Omental fat pad (tissue), 4 donors: ENCODE results near the gene SPDYE2. TPM values are rescaled to one million over a fixed set of nuclear protein-coding genes. Genes with fewer than 3 reads are reported as not detected.
A peak's percentile ranks its signal among the peaks of the same experiment; 100 is the strongest.
"Not testable (repeated sequence)": the region's sequence is repeated elsewhere in the genome, so short reads cannot be mapped to it uniquely, and the experiment has no call there.

Experiments used
- ATAC-seq: fragments of 150-250 bp; one replicate; pipeline ENCODE4 v1.9.1; 2016; ENCODE audit warnings: mild to moderate bottlenecking, moderate library complexity; ENCODE audit not compliant: low FRiP score
- DNase-seq: peaks from one replicate; pipeline ENCODE4 v3.0.0-alpha.2; 2019; ENCODE audit warnings: low spot score
- total RNA-seq, 4 donors: library from RNA; depleted of rRNA; stranded (reverse); fragments of >200 nt; gene quantifications; one replicate each; pipeline ENCODE4 v1.1.0, GENCODE V29; 2016

The SPDYE2 gene, protein sequence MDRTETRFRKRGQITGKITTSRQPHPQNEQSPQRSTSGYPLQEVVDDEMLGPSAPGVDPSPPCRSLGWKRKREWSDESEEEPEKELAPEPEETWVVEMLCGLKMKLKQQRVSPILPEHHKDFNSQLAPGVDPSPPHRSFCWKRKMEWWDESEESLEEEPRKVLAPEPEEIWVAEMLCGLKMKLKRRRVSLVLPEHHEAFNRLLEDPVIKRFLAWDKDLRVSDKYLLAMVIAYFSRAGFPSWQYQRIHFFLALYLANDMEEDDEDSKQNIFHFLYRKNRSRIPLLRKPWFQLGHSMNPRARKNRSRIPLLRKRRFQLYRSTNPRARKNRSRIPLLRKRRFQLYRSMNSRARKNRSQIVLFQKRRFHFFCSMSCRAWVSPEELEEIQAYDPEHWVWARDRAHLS
- total RNA-seq, result not detected

DNA sequence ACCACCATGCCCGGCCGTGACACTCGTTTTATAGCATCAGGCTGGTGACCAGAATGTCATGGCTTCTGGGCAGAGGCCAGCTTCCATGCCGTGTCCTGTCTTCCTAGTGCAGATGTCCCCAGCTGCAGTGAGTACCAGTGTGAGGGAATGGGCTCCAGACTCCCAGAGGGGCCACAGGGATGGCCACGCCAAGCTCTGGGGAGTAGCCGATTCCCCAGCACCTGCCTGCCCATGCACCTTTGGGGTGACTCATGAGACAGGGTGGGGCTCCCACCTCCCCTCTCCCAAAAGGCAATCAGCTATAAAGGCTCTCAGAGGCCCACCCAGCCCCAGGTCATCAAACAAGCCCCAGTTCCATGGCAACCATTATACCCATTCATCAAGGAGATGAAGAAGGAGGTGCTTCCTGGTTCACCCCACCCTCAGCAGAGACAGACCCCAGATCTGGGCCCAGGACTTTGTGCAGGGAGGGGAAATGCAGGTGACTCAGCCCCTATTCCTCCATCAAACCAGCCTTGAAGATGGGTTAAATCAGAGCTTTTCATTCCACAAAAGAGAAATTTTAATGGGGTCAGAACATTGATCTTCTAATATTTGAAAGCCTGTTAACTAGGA lies at the start of gene SPDYE2:
TSS of gene SPDYE2 (plus strand) at position 419 of the 615 bp plus-strand sequence. CDS start 2,030 bp downstream, outside the sequence.
- not testable (repeated sequence) for DNase-seq, ATAC-seq

DNA sequence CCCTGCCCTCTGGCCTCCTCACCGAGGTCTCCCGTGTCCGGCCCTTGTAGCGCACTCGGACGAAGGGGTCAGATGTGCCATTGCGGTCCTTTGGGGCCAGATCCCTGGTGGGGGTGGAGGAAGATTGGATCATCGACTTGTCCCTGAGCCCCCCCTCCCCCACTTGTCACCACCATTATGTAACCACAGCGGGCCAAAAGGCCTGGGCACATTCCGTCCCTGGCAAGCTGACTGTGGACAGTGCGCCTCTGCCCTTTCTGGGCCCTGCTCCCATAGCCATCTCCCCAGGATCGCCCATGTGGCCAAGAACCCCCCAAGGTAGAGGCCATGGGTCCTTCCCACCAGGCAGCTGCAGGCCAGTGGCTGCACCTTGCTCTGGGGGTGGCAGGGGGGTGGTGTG lies 47.9 kb upstream of the SPDYE2 start:
- DNase-seq, ATAC-seq: not testable (repeated sequence)

DNA sequence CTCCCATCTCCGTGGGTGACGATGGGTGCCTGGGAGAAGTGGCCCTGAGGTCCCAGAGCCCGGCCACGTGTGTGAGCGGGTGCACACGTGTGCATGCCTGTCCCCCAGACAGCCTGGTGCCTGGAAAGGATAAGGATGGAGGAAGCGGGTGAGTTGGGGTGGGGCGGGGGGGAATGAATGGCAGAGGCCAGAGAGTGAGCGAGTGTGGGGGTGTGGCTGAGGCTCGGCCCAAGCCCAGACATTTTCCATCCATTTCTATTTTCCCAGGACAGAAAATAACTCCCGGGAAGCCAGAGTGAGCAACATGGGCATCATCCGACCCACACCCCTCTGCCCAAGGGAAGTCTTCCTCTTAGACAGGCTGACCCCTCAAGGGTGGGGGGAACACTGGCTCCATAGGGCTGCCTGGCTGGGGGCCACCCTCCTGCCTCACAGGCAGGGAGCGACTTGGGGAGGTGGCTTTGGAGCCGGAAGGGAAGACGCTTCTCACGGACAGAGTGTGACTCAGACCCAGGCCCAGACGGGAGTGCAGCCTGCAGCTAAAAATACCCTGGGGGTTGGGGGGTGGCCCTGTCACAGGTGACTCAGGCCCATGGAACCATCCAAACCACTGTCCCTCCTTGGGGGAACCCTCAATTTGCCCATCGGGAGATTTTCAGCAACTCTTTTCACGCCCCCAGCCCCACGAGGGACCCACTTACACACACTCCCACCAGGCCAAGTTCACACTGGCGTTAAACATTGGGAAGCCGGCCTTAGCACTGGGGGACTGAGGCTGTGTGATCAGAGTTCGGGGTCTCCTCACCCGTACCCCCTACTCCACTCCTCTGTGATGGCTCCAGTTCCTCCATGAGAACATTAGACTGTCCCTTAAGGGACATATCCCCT lies 45.5 kb upstream of the SPDYE2 start:
- ATAC-seq, result peak; percentile 61
- not testable (repeated sequence) for DNase-seq

DNA sequence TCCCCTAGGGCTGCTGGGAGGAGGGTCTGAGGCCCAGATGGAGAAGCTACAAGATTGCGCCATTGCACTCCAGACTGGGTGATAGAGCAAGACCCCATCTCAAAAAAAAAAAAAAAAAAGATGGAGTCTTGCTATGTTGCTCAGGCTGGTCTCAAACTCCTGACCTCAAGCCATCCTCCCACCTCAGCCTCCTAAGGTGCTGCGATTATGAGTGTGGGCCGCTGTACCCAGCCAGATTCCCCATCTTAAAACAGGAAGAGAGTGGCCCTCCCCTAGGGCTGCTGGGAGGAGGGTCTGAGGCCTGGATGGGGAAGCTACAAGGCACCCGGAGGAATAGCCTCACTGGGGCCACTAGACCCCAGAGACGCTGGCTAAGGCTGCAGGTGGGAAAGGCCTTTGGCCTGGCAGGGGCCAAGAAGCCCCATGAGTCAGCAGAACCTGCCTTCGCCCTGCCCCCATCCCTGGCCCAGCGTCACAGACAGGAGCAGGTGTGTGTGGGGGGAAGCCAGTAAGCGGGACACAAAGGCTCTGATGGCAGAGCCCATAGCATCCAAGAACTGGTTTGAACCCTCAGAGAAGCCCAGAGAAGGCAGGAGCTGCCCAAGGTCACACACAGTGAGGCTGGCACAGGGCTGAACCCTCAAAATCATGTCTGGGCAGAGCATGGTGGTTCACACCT lies 43.5 kb upstream of the SPDYE2 start:
- not testable (repeated sequence) for ATAC-seq
- DNase-seq, result peak; percentile 20

DNA sequence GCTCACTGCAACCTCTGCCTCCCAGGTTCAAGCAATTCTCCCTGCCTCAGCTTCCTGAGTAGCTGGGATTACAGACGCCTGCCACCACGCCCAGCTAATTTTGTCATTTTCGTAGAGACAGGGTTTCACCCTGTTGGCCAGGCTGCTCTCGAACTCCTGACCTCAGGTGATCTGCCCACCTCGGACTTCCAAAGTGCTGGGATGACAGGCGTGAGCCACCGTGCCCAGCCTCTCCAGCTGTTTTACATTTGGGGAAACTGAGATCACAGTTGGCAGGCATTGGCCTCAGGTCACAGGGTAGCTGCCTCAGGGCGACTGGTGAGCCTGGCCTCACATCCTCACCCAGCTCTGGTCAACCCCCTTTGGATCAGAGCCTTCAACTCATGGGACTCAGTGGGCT lies 40.5 kb upstream of the SPDYE2 start:
- DNase-seq, ATAC-seq: not testable (repeated sequence)

DNA sequence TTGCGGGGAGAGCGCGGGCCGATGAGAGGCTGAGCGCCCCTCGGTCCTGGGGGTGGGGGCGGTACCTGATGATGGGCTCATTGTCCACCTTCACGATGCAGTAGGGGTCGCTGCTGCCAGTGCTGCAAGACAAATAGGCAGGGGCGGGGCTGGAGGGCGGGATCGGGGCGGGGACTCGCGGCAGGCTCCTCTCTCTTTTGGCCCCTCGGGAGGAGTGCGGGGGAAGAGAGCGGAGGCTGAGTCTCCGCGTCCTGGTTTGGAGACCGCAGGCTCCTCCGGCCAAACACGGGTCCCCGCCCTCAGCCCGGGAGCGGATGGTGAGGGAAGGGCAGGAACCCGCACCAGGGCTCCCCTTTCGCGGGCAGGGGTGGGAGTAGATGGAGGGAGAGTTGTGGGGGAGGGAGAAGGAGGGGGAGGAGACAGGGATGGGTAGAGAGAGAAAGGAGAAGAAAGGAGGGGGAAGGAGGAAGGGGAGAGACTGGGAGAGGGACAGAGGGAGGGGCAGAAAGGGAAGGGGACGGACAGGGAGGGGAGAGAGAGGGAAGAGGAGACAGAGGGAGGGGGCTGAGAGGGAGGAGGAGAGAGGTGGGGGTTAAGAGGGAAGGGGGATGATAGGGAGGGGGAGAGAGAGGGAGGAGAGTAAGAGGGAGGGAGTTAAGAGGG lies 39.0 kb upstream of the SPDYE2 start:
- peak; percentile 71 for ATAC-seq
- DNase-seq, result not testable (repeated sequence)

DNA sequence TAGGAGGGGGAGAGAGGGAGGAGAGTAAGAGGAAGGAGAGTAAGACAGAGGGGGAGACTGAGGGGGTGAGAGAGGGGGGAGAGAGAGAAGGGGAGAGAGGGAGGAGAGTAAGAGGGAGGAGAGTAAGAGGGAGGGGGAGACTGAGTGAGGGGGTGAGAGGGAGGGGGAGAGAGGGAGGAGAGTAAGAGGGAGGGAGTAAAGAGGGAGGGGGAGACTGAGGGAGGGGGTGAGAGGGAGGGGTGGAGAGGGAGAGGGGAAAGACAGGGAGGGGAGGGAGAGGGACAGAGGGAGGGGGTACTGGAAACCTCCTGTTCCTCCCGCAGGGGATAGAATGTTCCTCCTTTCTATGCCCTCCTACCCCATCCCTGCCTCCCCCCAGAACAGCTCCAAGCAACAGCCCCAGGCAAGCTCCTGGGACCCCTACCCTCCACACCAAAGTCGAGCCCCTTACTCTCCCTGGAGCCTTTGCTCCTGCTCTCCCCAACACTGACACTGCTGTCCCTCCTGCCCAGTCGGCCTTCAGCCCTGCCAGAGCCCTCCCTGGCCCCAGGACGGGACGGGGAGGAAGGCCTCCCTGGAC lies 38.3 kb upstream of the SPDYE2 start:
- ATAC-seq (peak; percentile 12), DNase-seq (peak; percentile 17)

DNA sequence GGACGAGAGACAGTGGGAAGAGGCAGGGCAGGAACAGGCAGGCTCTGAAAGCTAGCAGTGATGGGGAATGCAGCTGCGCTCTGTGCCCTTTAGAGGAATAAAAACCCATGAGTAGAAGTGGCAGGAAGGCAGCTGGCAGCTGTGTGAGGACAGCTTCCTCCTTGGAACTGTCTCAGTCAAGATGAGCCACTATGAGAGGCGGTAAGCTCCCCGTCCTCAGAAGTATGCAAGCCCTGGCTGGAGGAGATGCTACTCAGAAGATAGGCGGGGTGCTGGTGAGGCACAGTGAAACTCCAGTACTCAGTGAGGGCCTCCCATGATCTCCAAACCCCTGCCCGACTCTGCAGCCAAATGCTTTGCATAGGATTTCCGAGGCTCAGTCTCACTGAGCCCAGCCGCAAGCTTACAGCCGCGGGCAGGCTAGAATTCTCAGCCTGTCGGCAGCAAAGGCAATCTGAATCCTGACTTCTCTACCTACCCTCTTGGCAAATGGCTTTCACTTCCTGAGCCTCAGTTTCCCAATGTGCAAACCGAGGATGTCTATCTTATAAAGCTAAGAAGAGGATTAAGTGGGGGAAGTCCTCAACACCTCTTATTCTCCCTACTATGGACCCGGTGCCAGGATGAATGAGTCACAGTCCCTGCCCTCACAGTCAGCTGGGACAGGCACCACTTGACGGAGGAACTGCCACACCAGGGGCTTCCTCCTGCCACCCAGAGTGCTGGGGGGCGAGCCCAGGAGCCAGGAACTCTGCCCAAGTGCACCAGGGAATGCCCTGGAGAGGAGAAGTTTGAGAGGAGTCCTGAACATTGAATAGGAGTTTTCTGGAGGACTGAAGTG lies 35.9 kb upstream of the SPDYE2 start:
- not testable (repeated sequence) for ATAC-seq, DNase-seq

DNA sequence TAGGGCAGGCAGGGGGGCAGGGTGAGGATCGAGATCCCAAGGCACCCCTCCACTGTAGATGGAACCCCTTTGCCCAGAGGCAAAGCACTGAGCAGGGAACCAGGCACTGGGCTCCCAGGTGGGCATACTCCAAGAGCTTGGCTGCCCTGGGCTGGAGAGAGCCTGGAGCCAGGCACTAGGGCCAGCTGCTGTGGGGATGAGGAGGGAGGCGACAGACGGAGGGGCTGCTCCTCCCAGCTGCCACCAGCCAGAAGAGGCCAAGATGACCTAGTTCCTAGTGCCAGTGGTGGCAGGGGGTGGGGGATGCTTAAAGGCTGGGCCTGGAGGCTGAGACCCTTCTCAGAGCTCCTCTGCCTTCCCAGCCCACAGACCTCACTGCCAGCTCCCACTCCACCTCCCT lies 35.1 kb upstream of the SPDYE2 start:
- not testable (repeated sequence) for ATAC-seq, DNase-seq

DNA sequence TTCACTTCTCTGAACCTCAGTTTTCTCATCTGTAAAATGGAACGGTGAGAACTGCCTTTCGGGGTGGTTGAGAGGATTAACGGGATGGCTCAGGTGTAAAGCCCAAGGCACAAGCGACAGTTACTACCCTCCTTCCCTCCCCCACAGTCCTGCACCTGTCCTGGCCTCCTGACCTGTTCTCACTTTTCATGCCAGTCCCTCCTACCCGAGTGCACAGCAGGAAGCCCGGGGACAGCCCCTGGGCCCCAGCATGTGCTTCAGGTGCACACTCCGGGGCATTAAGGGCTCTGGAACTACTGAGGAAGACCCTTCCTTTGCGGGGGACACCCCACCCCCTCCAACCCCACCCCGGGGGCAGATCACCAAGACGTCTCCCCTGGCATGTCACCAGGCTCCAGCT lies 34.1 kb upstream of the SPDYE2 start:
- DNase-seq, ATAC-seq: not testable (repeated sequence)

DNA sequence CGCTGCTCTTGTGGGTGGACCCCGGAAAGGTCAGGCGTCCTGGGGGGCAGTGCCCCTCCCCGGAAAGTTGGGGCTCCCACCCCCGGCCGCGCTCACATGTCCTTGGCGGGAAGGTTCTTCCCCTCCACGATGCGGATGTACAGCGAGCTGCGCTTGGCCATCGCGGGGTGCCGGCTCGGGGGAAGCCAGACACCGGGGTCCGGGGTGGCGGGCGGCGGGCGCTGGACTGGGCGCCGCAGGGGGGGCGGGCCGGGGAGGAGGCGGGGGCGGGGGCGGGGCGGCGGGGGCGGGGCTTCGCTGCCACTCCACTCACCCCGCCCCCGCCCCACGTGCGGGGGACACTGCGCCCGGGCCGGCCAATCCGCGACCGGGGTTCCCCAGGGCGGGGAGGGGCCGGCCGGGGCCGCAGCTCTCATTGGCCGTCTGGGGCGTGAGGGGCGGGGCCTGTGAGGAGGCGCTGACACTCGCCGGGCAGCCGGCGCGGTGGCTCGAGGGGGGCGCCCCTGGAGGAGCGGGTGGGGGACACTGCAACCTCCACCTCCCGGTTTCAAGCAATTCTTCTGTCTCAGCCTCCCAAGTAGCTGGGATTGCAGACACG lies 33.4 kb upstream of the SPDYE2 start, which contains the start of gene RASA4B:
TSS of gene RASA4B (minus strand) at position 228 of the 598 bp plus-strand sequence. CDS start at position 161, 67 bp downstream.
- DNase-seq, result not testable (repeated sequence)
- ATAC-seq, result peak; percentile 92

DNA sequence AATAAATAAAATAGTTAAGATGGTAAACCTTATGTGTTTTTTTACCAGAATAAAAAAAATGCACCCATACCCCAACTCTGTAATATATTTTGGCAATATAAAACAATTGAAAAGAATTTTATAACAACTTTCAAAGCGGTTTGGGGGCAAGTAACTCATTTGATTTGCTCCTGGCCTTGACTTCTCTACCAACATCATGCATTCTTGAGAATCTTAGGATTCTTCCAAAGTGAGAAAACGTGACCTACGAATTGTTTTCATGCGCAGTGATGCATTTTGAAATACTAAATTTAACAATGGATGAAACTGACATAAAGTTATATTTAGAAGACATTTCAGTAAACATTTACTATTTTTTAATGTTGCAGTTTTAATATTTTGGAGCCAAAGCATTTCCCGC lies 30.2 kb upstream of the SPDYE2 start:
- not testable (repeated sequence) for ATAC-seq, DNase-seq

DNA sequence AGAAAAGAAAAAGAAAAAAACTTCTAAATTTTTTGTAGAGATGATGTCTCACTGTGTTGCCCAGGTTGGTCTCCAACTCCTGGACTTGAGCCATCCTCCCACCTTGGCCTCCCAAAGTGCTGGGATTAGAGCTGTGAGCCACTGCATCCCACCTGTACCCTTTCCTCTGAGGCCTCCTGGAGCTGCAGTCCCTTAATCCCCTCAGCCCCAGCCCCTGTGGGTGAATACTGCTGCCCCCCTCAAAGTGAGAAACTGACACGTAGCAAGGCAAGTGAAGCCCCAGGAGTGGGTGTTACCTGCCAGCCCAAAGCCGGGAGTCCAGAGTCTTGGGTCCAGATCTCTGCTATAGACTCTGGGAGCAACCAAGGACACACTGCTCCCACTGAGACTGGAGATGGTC lies 26.2 kb upstream of the SPDYE2 start:
- ATAC-seq, DNase-seq: not testable (repeated sequence)

DNA sequence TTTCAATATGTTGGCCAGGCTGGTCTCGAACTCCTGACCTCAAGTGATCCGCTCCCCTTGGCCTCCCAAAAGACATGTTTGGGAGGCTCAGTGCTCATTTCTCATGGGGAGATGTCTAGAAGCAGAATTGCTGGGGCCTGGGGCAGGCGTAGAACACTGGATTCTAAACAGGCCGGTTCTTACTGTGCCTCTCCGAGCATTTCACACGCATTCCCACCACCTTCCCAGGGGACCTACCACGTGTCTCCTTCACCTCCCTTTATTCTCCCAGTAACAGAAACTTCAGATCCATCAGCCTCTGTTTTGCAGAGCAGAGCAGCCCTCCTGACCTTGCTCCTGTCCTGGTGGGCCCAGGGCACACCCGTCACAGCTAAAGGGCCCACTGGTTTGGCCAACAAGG lies 23.8 kb upstream of the SPDYE2 start:
- not testable (repeated sequence) for ATAC-seq, DNase-seq

DNA sequence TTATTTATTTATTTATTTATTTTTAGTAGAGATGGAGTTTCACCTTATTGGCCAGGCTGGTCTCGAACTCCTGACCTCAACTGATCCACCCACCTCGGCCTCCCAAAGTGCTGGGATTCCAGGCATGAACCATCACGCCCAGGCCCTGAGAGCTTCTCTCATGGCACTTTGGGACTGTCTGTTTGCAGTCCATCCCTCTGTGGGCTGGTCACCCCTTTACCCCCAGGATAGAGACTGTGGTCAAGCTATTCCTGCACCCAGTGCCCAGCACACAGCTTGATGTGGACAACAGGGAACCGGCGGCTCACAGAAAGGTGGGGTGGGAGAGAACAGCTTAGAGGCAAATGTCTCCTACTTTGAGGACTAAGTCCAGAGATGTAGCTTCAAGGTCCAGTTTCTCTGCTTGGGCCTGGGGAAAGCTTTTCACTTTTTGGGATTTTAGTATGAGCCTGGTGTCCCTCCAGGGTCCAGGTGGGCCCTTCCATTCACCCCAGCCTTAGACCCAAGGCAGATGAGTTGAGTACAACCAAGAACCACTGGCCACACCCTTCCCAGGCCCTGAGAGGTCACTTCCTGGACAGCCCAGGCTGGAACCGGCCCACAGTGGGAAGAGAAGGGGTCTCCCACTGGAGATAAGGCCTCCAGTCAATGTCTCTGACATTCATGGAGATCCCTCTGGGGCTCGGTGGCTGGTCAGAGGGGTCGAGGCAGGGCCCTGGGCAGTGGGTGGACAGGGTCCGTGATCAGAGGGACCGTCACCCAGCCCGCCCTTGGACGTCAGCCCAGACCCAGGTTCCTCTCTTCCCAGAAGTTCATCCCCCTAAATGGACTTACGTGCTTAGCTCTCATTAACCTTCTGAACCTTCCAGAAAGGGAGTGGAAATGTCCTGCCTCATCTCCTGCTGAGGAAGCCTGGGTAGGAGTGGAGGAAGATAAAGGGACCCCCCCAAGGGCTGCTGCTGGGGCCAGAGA lies 22.9 kb upstream of the SPDYE2 start:
- DNase-seq, ATAC-seq: not testable (repeated sequence)

DNA sequence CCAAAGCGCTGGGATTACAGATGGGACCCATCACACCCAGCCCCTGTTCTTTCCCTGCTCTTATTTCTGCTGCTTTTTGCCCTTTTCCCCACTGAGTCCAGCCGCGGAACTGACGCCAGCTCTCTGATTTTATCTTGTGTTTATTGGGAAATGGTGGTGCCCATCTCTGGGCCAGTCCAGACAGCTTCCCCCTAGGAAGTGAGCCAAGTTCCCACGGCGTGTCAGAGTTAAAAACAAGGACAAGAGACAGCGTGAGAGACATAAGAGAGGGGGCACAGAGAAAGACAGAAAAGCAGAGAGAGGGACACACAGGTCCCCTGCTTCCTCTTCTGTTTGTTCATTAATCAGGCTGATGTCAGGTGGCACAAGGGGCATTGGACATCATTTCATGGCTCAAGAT lies 19.4 kb upstream of the SPDYE2 start:
- ATAC-seq, result peak; percentile 27
- peak; percentile 40 for DNase-seq
